Prostate gland (tissue), 2 donors: ENCODE data around the gene BCL6. TPM values are rescaled to one million over a fixed set of nuclear protein-coding genes. Genes with fewer than 3 reads are reported as not detected.
A peak's percentile ranks its signal among the peaks of the same experiment; 100 is the strongest.

Experiments
- DNase-seq: peaks from one replicate; pipeline ENCODE4 v3.0.0-alpha.2; 2019; ENCODE audit warnings: low spot score
- H3K27ac ChIP-seq, 2 donors: fragments of 200-600 bp; sonication (generic); 2 replicates each; pipeline ENCODE4 v1.5.1; 2017 to 2019
- H3K27me3 ChIP-seq: fragments of 200-600 bp; sonication (generic); replicated peaks from 2 replicates; pipeline ENCODE4 v1.5.1; 2019; ENCODE audit not compliant: insufficient read depth
- H3K36me3 ChIP-seq, 2 donors: fragments of 200-600 bp; sonication (generic); 1 replicate in 1 of 2; 2 replicates in 1 of 2; pipeline versions ENCODE4 v1.5.1 to v1.8.1; 2017 to 2019
- H3K4me1 ChIP-seq: fragments of 200-600 bp; sonication (generic); replicated peaks from 2 replicates; pipeline ENCODE4 v1.5.1; 2019
- H3K4me3 ChIP-seq, 2 donors: fragments of 200-600 bp; sonication (generic); 2 replicates each; pipeline ENCODE4 v1.5.1; 2017 to 2019
- H3K9me3 ChIP-seq: fragments of 200-600 bp; sonication (generic); 2 replicates; pipeline ENCODE4 v1.5.1; 2017
- CTCF ChIP-seq, 4 experiments: fragments of 200-600 bp in 2 of 4; fragments of 450-650 bp in 2 of 4; sonication (generic) in 2 of 4; IDR thresholded peaks; 1 replicate in 3 of 4; 2 replicates in 1 of 4; pipeline ENCODE4 v1.5.1; 2016 to 2019; ENCODE audit warnings: antibody characterized with exemption in 4 of 4, mild to moderate bottlenecking in 2 of 4, moderate library complexity in 2 of 4
- POLR2A ChIP-seq: fragments of 450-650 bp; IDR thresholded peaks from one replicate; pipeline ENCODE4 v1.6.1; 2016; ENCODE audit warnings: antibody characterized with exemption, mild to moderate bottlenecking
- POLR2AphosphoS5 ChIP-seq: sonication (generic); formaldehyde crosslinking; IDR thresholded peaks from one replicate; pipeline ENCODE4 v1.6.1; 2017; ENCODE audit warnings: antibody characterized with exemption
- WGBS: methylation state at CpG from one replicate; pipeline ENCODE4 v1.1.5; 2018; 5-methylcytosine and 5-hydroxymethylcytosine counted together
- intact Hi-C: fragments of 100-400 bp; cut with DNase I; formaldehyde crosslinking; loops from one replicate; pipeline ENCODE4 v1.14.2; 2022
- total RNA-seq, 2 donors: library from RNA; depleted of rRNA; stranded (reverse); fragments of >200 nt; gene quantifications; one replicate each; pipeline ENCODE4 v1.1.0, GENCODE V29; 2016

BCL6 gene
- total RNA-seq, 2 donors from 2014 or later: 50.1 to 105 TPM

GRCh38 chr3:187726564-187726963, 18.7 kb downstream of the BCL6 start:
- TF ChIP-seq POLR2A: no peak
- no peak for TF ChIP-seq CTCF (IDR thresholded peaks at IDR 0.05)
- TF ChIP-seq POLR2AphosphoS5: no peak
- 89% methylated on average over 13 of the region's 13 CpGs for WGBS
- Histone ChIP-seq H3K36me3 (peaks cover 65 to 77% of the 10 kb centered on the region in 2 donors), H3K27me3 (no peaks in the 10 kb centered on the region), H3K27ac (no peak overlapping the region), H3K9me3 (no peaks in the 10 kb centered on the region), H3K4me1 (peaks cover 2% of the 10 kb centered on the region), H3K4me3 (no peak overlapping the region)
- no peak for DNase-seq
- intact Hi-C loops: no loop called here

GRCh38 chr3:187725653-187726370, 19.5 kb downstream of the BCL6 start:
- TF ChIP-seq POLR2AphosphoS5 (peak; percentile 69), CTCF (IDR thresholded peaks at IDR 0.05) (no peak), POLR2A (no peak)
- H3K27ac ChIP-seq: peak overlapping the region; percentile 4 to 21
- H3K4me3 ChIP-seq: no peak overlapping the region

GRCh38 chr3:187725224-187725623, 20.0 kb downstream of the BCL6 start:
- H3K27me3 ChIP-seq: no peaks in the 10 kb centered on the region
- peak overlapping the region in 1 of 2 donors; percentile 4 for H3K27ac ChIP-seq
- peak; percentile 46 for DNase-seq
- 62% methylated on average over 22 of the region's 22 CpGs for WGBS
- no peak overlapping the region for H3K4me3 ChIP-seq
- peaks cover 54 to 66% of the 10 kb centered on the region in 2 donors for H3K36me3 ChIP-seq
- intact Hi-C loops: no loop called here
- no peaks in the 10 kb centered on the region for H3K9me3 ChIP-seq
- peaks cover 2% of the 10 kb centered on the region for H3K4me1 ChIP-seq
- TF ChIP-seq POLR2A: no peak
- TF ChIP-seq CTCF (IDR thresholded peaks at IDR 0.05): no peak
- no peak for TF ChIP-seq POLR2AphosphoS5

More at GRCh38 chr3:187725653-187726370, 19.5 kb downstream of the BCL6 start:
- Histone ChIP-seq H3K36me3 (peaks cover 60 to 72% of the 10 kb centered on the region in 2 donors), H3K9me3 (no peaks in the 10 kb centered on the region), H3K4me1 (peaks cover 2% of the 10 kb centered on the region), H3K27me3 (no peaks in the 10 kb centered on the region)
- intact Hi-C loops: no loop called here
- peak; percentile 48 for DNase-seq
- WGBS: 47% methylated on average over 7 of the region's 7 CpGs

- H3K4me3 ChIP-seq: no peak overlapping the region
- no peak for DNase-seq
- no peaks in the 10 kb centered on the region for H3K9me3 ChIP-seq
- H3K27me3 ChIP-seq: no peaks in the 10 kb centered on the region
- H3K36me3 ChIP-seq: peaks cover 30 to 38% of the 10 kb centered on the region in 2 donors
- H3K4me1 ChIP-seq: peaks cover 2% of the 10 kb centered on the region
- 91% methylated on average over 10 of the region's 10 CpGs for WGBS
- no peak for TF ChIP-seq CTCF (IDR thresholded peaks at IDR 0.05)
- H3K27ac ChIP-seq: no peak overlapping the region
- intact Hi-C loops: no loop called here
Measured at GRCh38 chr3:187722206-187722612, 23.1 kb downstream of the BCL6 start.

- Histone ChIP-seq H3K27ac (no peak overlapping the region), H3K9me3 (no peaks in the 10 kb centered on the region), H3K27me3 (no peaks in the 10 kb centered on the region), H3K4me3 (no peak overlapping the region), H3K4me1 (peaks cover 2% of the 10 kb centered on the region), H3K36me3 (peaks cover 27 to 29% of the 10 kb centered on the region in 2 donors)
- DNase-seq: no peak
- intact Hi-C loops: no loop called here
- WGBS: 81% methylated on average over 8 of the region's 8 CpGs
- TF ChIP-seq POLR2AphosphoS5 (no peak), POLR2A (no peak), CTCF (IDR thresholded peaks at IDR 0.05) (no peak)
Measured at GRCh38 chr3:187721055-187721454, 24.2 kb downstream of the BCL6 start.
